Panc1 (cell line): Measurements from ENCODE around the gene BORCS8.

Experiments
- CTCF ChIP-seq: fragments of 450-650 bp; IDR thresholded peaks from 2 replicates; pipeline ENCODE4 v1.5.1; 2017; ENCODE audit warnings: mild to moderate bottlenecking
- REST ChIP-seq, 2 experiments: IDR thresholded peaks; 2 replicates each; pipeline ENCODE4 v1.6.1; 2011 to 2012; ENCODE audit warnings: low read depth in 2 of 2, control low read depth in 1 of 2, low read length in 1 of 2, mild to moderate bottlenecking in 1 of 2, moderate library complexity in 1 of 2; ENCODE audit not compliant: insufficient read depth in 1 of 2
- SIN3A ChIP-seq: IDR thresholded peaks from 2 replicates; pipeline ENCODE4 v1.6.1; 2012; ENCODE audit warnings: low read depth, mild to moderate bottlenecking, low read length, moderate library complexity, borderline replicate concordance; ENCODE audit not compliant: insufficient read depth
- TCF7L2 ChIP-seq: IDR thresholded peaks from 2 replicates; pipeline ENCODE4 v1.6.1; 2011; ENCODE audit warnings: mild to moderate bottlenecking, low read depth, low read length, inconsistent platforms

GRCh38 chr19:19181488-19181998, 10.4 kb downstream of the BORCS8 start:
- no peak for TF ChIP-seq CTCF
- no peak for TF ChIP-seq SIN3A
- no peak for TF ChIP-seq REST (IDR thresholded peaks at IDR 0.05; ENCODE audit: insufficient read depth in 1 of 2, low read depth in 2 of 2, low read length in 1 of 2)
- no peak for TF ChIP-seq TCF7L2
